ENCODE results near the gene SPEM3. TPM values are rescaled to one million over a fixed set of nuclear protein-coding genes. Genes with fewer than 3 reads are reported as not detected.

SPEM3 gene
- 0.02 to 0.05 TPM (median 0.04 TPM) in 3 of 5 replicates, not detected in the others for total RNA-seq (2022; extraction: Qiagen RNA extraction)

DNA sequence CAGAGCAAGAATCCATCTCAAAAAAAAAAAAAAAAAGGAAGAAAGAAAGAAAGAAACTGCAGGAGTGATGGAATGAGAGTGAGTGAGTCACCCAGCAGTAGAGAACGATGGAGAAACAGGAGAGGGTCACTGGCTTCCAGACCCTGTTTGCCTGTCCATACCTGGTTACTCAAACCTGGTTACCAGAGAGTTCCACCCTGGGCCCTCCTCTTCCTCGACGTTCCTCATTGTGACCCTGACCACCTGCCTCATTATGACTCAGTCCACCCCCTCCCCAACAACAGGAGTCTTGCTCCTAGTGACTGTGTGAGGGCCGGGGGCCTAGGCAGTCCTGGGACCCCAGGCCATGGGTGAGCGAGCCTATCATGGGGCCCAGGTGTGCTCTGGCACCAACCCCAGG lies at the start of gene SPEM3:
Gene SPEM3 (plus strand): TSS at position 301 of the 400 bp plus-strand sequence. CDS start 46 bp downstream, at position 347.

GRCh38 chr17:7380855-7381683 lies 47.6 kb upstream of the SPEM3 start, which contains the start of gene TNK1:
Gene TNK1, plus strand, starts transcription at chr17:7381089. Its CDS starts 1,838 bp downstream, at chr17:7382927.

DNA sequence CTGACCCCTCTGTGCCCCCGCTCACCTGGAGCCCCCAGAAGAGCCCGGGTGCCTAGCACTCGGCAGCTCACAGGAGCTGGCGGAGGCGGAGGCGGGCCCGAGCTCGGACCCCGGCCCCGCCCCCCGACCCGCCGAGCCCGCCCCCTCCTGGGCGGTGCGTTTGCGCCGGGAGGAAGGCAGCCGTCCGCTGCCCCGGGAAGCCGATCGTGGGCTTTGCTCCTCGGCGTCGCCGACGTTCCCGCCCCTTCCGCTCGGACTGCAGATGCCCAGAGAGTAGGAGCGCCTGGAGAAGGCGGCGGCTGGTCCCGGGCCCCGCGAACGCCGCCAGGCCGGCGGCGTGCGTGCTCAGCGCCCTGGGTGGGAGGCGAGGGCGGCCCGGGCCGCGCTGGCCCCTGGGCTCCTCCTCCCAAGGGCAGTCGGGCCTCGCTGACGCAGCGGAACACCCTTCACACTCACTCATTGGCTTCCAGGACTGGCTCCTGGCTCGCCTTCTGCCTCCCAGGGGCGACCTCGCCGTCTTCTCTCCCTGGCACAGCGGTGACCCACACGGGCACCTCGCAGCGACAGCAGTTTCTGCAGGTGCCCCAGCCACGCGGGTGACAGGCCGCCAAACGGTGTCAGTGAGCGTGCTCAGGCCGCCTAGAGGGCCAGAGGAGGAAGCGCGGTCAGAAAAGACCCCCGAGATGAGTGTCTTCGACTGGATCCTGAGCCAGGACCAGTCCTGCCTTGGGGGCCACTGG lies 34.0 kb upstream of the SPEM3 start, which contains the start of gene PLSCR3:
Gene PLSCR3 (minus strand): TSS at position 74 of the 740 bp plus-strand sequence. CDS start 415 bp downstream, outside the sequence.

GRCh38 chr17:7403977-7404736 lies 24.5 kb upstream of the SPEM3 start, which contains the start of gene TMEM256:
Gene TMEM256, minus strand, starts transcription at chr17:7404097. Its CDS starts 13 bp downstream, at chr17:7404084.

DNA sequence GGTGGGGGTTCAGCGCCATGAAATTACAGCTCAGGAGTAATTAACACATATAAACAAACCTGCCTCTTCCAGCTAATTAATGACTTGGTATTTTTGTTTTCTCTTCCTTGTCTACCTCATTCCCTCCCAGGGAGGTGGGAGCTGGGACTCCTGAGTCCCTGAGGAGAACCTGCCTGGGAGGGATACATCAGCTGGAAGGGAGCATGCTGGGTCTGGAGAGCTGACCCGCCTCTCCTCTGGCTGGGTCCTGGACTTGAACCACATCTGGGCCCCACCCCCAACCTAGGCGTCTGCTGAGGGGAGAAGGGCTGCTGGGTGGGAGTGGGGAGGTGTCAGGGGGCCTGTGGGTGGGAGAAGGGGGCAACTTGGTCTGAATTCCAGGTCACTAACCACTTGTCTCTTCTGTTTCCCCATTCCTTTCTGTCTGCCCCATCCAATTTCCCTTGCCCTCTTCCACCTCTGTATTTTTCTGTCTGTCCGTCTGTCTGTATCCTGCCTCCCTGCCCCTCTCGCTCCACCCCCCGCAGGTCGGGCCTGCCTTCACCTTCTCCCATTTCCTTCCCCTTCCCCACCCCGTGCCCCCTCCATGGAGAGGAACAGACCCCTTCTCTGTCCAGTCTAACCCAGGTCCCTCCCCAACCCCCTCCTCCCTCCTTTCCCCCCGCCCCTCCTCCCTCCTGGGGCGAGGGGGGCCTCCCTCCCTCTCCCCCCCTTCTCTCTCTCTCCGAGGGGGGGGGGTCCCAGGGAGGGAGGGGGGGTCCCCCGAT lies 21.0 kb upstream of the SPEM3 start, which contains the start of gene NLGN2:
Gene NLGN2 (plus strand): TSS at position 361 of the 767 bp plus-strand sequence. CDS start 411 bp downstream, outside the sequence.

GRCh38 chr17:7419819-7420610 lies 8.6 kb upstream of the SPEM3 start, which contains the start of gene SPEM1:
Gene SPEM1, plus strand, starts transcription at chr17:7420324. Its CDS starts 61 bp downstream, at chr17:7420385.

DNA sequence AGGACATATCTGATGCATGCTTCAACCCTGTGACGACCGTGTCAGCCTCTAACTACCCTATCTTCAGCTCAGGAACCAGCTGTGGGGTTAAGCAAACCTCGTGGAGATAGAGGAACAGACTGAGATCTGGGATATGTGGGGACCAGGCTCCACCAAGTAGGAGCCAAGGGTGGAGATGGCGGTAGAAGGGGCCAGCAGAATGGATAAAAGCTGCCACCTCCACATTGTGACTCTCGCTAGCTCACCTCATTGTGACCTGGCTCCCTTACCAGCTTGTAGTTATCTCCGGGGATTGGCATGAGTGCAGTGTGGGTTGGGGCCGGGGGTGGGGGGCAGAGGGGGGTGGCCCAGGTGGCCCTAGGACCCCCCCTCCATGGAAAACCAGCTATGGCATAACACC lies 3.3 kb upstream of the SPEM3 start, which contains the start of gene SPEM2:
Gene SPEM2 (plus strand): TSS at position 301 of the 400 bp plus-strand sequence. CDS start 73 bp downstream, at position 374.

GRCh38 chr17:7439462-7440112 lies 10.9 kb downstream of the SPEM3 start, which contains the start of gene FGF11:
Gene FGF11, plus strand, starts transcription at chr17:7439512. Its CDS starts 109 bp downstream, at chr17:7439621.

GRCh38 chr17:7444682-7445618 lies 16.3 kb downstream of the SPEM3 start, which contains the start of gene CHRNB1:
Gene CHRNB1, plus strand, starts transcription at chr17:7445061. Its CDS starts 67 bp downstream, at chr17:7445128.

DNA sequence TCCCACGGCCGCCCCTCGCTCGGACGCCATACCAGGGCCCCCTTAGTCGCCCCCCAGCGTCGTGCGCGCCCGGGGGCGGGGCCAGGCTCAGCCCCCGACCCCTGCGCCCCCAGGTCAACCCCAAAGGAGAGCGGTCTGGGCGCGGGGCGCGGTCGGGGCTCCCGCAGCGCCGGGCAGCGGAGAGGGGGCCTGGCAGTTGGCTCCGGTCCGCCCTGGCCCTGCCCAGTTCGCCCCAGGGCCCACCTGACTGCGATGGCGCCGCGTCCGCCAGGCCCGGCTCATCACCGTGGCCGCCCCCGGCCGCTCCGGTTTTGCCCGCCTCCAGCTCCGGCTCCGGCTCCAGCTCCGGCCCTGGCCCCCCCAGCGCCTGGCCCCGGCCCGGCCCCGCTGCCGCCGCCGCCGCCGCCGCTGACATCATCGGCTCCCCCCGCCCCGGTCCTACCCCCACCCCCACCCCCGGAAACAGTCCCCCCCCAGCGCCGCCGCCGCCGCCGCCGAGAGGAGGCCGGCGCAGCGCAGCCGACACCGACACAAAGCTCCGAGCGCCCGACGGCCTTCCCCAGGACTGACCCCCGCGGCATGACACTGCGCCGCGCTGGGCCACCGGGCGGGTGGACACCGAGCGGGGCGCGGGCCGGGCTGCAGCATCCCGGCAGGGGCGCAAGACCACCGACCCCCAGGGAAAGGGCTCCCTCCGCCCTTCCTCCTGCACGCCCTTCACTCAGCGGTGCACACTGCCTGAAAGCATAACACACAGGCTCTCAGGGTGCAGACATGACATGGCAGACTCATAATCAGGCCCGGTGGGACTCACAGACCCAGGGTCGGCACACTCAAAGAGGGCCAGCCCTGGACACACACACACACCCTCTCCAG lies 50.8 kb downstream of the SPEM3 start, which contains the start of gene ZBTB4:
Gene ZBTB4 (minus strand): TSS at position 419 of the 876 bp plus-strand sequence. CDS start 12,830 bp downstream, outside the sequence.

DNA sequence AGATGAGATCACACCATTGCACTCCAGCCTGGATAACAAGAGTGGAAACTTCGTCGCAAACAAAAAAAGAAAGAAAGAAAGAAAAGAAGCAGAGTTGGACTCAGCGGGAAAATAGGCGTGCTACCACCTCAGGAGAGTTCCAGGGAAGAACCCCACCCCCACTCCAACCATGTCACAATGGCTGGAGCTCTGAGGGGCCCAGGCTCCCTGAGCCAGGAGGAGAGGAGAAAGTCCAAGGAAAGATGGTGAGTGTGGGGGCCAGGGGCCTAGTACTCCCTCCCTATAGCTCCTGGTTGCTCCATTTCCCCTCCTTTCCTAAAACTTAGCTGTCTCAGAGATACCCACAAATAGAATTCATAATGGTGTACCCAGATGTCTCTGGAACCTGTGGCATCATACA lies 52.6 kb downstream of the SPEM3 start, which contains the start of gene SLC35G6:
Gene SLC35G6 (plus strand): TSS at position 172 of the 400 bp plus-strand sequence. CDS start 71 bp downstream, at position 243.

Other genes with a start within 250 kb of the SPEM3 start
- 0.42 to 0.98 TPM (median 0.77 TPM) in 5 replicates for gene ASGR1, start 249.5 kb upstream of the SPEM3 start, total RNA-seq (2022; extraction: Qiagen RNA extraction)
- 4.5 to 7.6 TPM (median 6.4 TPM) in 5 replicates for gene DLG4, start 209.0 kb upstream of the SPEM3 start, total RNA-seq (2022; extraction: Qiagen RNA extraction)
- 266 to 442 TPM (median 389 TPM) in 5 replicates for gene ACADVL, start 208.9 kb upstream of the SPEM3 start, total RNA-seq (2022; extraction: Qiagen RNA extraction)
- 33.5 to 47.2 TPM (median 44.9 TPM) in 5 replicates for gene DVL2, start 194.3 kb upstream of the SPEM3 start, total RNA-seq (2022; extraction: Qiagen RNA extraction)
- 93.9 to 117 TPM (median 104 TPM) in 5 replicates for gene PHF23, start 189.4 kb upstream of the SPEM3 start, total RNA-seq (2022; extraction: Qiagen RNA extraction)
- gene GABARAP, start 186.4 kb upstream of the SPEM3 start, total RNA-seq (2022; extraction: Qiagen RNA extraction): 596 to 790 TPM (median 609 TPM) in 5 replicates
- gene CTDNEP1, start 177.1 kb upstream of the SPEM3 start, total RNA-seq (2022; extraction: Qiagen RNA extraction): 218 to 267 TPM (median 246 TPM) in 5 replicates
- gene ELP5, start 176.6 kb upstream of the SPEM3 start, total RNA-seq (2022; extraction: Qiagen RNA extraction): 140 to 161 TPM (median 146 TPM) in 5 replicates
- gene CLDN7, start 166.4 kb upstream of the SPEM3 start, total RNA-seq (2022; extraction: Qiagen RNA extraction): 1.9 to 3.2 TPM (median 2.6 TPM) in 5 replicates
- gene SLC2A4, start 147.1 kb upstream of the SPEM3 start, total RNA-seq (2022; extraction: Qiagen RNA extraction): 0.30 to 0.69 TPM (median 0.60 TPM) in 5 replicates
- 0.45 to 0.76 TPM (median 0.57 TPM) in 5 replicates for gene YBX2, start 134.2 kb upstream of the SPEM3 start, total RNA-seq (2022; extraction: Qiagen RNA extraction)
- gene EIF5A, start 121.2 kb upstream of the SPEM3 start, total RNA-seq (2022; extraction: Qiagen RNA extraction): 1,536 to 1,701 TPM (median 1,628 TPM) in 5 replicates
- gene GPS2, start 113.5 kb upstream of the SPEM3 start, total RNA-seq (2022; extraction: Qiagen RNA extraction): 82.4 to 111 TPM (median 103 TPM) in 5 replicates
- gene NEURL4, start 99.5 kb upstream of the SPEM3 start, total RNA-seq (2022; extraction: Qiagen RNA extraction): 15.2 to 33.7 TPM (median 30.6 TPM) in 5 replicates
- gene ACAP1, start 92.3 kb upstream of the SPEM3 start, total RNA-seq (2022; extraction: Qiagen RNA extraction): 1.4 to 3.6 TPM (median 2.7 TPM) in 5 replicates
- 9.7 to 12.6 TPM (median 11.4 TPM) in 5 replicates for gene KCTD11, start 76.7 kb upstream of the SPEM3 start, total RNA-seq (2022; extraction: Qiagen RNA extraction)
- not detected in 5 replicates for gene TMEM95, start 73.7 kb upstream of the SPEM3 start, total RNA-seq (2022; extraction: Qiagen RNA extraction)
- 1.1 to 1.5 TPM (median 1.3 TPM) in 5 replicates for gene TNK1, start 47.8 kb upstream of the SPEM3 start, total RNA-seq (2022; extraction: Qiagen RNA extraction)
- 36.7 to 50.6 TPM (median 41.6 TPM) in 5 replicates for gene PLSCR3, start 34.3 kb upstream of the SPEM3 start, total RNA-seq (2022; extraction: Qiagen RNA extraction)
- gene TMEM256, start 24.8 kb upstream of the SPEM3 start, total RNA-seq (2022; extraction: Qiagen RNA extraction): 204 to 220 TPM (median 207 TPM) in 5 replicates
- 11.3 to 19.7 TPM (median 17.9 TPM) in 5 replicates for gene NLGN2, start 21.0 kb upstream of the SPEM3 start, total RNA-seq (2022; extraction: Qiagen RNA extraction)
- gene SPEM1, start 8.5 kb upstream of the SPEM3 start, total RNA-seq (2022; extraction: Qiagen RNA extraction): 0.09 to 0.18 TPM (median 0.12 TPM) in 4 of 5 replicates, not detected in the other
- gene SPEM2, start 3.2 kb upstream of the SPEM3 start, total RNA-seq (2022; extraction: Qiagen RNA extraction): 0.13 to 0.18 TPM in 2 of 5 replicates, not detected in the others
- gene TMEM102, start 6.6 kb downstream of the SPEM3 start, total RNA-seq (2022; extraction: Qiagen RNA extraction): 10.3 to 14.6 TPM (median 13.0 TPM) in 5 replicates
- 1.1 to 1.3 TPM (median 1.1 TPM) in 5 replicates for gene FGF11, start 10.7 kb downstream of the SPEM3 start, total RNA-seq (2022; extraction: Qiagen RNA extraction)
- gene CHRNB1, start 16.2 kb downstream of the SPEM3 start, total RNA-seq (2022; extraction: Qiagen RNA extraction): 6.9 to 11.8 TPM (median 9.0 TPM) in 5 replicates
- gene ZBTB4, start 50.8 kb downstream of the SPEM3 start, total RNA-seq (2022; extraction: Qiagen RNA extraction): 20.6 to 29.5 TPM (median 27.8 TPM) in 5 replicates
- gene SLC35G6, start 52.6 kb downstream of the SPEM3 start, total RNA-seq (2022; extraction: Qiagen RNA extraction): not detected in 5 replicates
- 49.1 to 95.5 TPM (median 91.3 TPM) in 5 replicates for gene POLR2A, start 55.5 kb downstream of the SPEM3 start, total RNA-seq (2022; extraction: Qiagen RNA extraction)
- 6.8 to 12.9 TPM (median 12.1 TPM) in 5 replicates for gene TNFSF12, start 120.2 kb downstream of the SPEM3 start, total RNA-seq (2022; extraction: Qiagen RNA extraction)
- gene TNFSF13, start 129.9 kb downstream of the SPEM3 start, total RNA-seq (2022; extraction: Qiagen RNA extraction): 0.46 to 0.83 TPM (median 0.62 TPM) in 5 replicates
- gene SENP3, start 133.1 kb downstream of the SPEM3 start, total RNA-seq (2022; extraction: Qiagen RNA extraction): 87.8 to 104 TPM (median 102 TPM) in 5 replicates
- 24.8 to 38.2 TPM (median 33.6 TPM) in 5 replicates for gene CD68, start 150.8 kb downstream of the SPEM3 start, total RNA-seq (2022; extraction: Qiagen RNA extraction)
- gene MPDU1, start 155.0 kb downstream of the SPEM3 start, total RNA-seq (2022; extraction: Qiagen RNA extraction): 117 to 135 TPM (median 121 TPM) in 5 replicates
- gene SOX15, start 161.2 kb downstream of the SPEM3 start, total RNA-seq (2022; extraction: Qiagen RNA extraction): 0.16 to 0.27 TPM (median 0.20 TPM) in 5 replicates
- 45.4 to 60.2 TPM (median 59.3 TPM) in 5 replicates for gene FXR2, start 186.0 kb downstream of the SPEM3 start, total RNA-seq (2022; extraction: Qiagen RNA extraction)
- 61.1 to 73.5 TPM (median 62.9 TPM) in 5 replicates for gene SAT2, start 199.0 kb downstream of the SPEM3 start, total RNA-seq (2022; extraction: Qiagen RNA extraction)
- gene SHBG, start 201.3 kb downstream of the SPEM3 start, total RNA-seq (2022; extraction: Qiagen RNA extraction): 0.27 to 0.56 TPM (median 0.43 TPM) in 5 replicates
- 0.08 to 0.46 TPM (median 0.39 TPM) in 5 replicates for gene ATP1B2, start 222.1 kb downstream of the SPEM3 start, total RNA-seq (2022; extraction: Qiagen RNA extraction)

All from A549 treated with dexamethasone at 1 μM for 4 hours (cell line).